IPS-18a (cell line): ENCODE results near the gene MXRA8.

Experiments used
- H3K27ac ChIP-seq: one replicate; pipeline ENCODE4 v1.5.1; 2013; ENCODE audit warnings: low read length
- H3K27me3 ChIP-seq: one replicate; pipeline ENCODE4 v1.6.1; 2013; ENCODE audit warnings: mild to moderate bottlenecking, low read length; ENCODE audit not compliant: control insufficient read depth, insufficient read depth
- H3K36me3 ChIP-seq: one replicate; pipeline ENCODE4 v1.6.1; 2013; ENCODE audit warnings: low read depth, low read length; ENCODE audit not compliant: control insufficient read depth
- H3K4me1 ChIP-seq: one replicate; pipeline ENCODE4 v1.6.1; 2013; ENCODE audit warnings: low read depth, low read length; ENCODE audit not compliant: control insufficient read depth
- H3K4me3 ChIP-seq: one replicate; pipeline ENCODE4 v1.5.1; 2013; ENCODE audit warnings: low read length
- H3K9ac ChIP-seq: one replicate; pipeline ENCODE4 v1.6.1; 2013; ENCODE audit warnings: mild to moderate bottlenecking, low read length, moderate library complexity
- H3K9me3 ChIP-seq: one replicate; pipeline ENCODE4 v1.6.1; 2013; ENCODE audit warnings: low read depth, low read length; ENCODE audit not compliant: control insufficient read depth

The MXRA8 gene

DNA sequence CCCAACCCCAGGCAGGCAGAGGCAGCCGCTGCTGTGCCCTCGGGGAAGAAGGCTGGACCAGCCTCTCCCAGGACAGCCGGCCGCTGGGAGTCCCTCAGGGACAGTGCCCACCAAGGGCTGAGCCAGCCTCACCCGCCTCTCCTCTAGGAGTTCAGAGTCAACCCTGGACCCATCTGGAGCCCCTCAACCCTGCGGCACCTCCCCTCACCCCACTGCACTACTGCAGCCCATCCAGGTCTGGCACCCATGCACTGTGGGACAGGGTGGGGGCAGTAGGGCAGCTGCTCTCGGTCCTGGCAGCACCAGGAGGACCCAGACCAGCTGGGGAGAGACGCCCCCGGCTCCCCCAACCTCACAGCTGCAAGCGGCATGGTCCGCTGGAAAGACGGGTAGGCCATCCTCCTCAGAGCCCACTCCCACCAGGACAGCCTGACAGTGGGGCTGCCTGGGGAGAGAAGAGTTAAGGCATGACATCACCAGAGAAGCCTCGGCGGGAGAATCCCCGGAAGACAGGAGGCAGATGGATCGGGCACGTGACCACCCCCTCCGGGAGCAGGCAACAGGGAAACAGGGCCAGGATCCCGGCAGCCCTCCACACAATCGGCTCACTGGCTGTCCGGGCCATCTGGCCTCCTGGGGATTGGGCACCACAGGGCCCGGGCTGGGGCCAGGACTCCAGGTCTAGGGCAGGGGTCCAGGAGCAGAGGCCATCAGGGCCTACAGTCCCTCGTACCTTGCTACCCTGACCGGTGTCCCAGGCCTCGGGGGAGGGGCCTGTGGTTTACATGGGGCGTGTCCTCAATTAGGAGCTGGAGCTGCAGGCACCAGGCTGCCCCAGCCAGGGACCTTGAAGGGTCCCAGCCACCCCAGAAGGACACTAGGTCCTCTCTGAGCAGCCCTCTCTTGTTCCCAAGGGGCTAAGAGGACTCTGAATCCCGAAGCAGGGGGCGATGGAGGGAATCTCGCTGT lies 53.7 kb downstream of the MXRA8 start:
- Histone ChIP-seq H3K9ac (no peak overlapping the region), H3K4me1 (peaks cover 20% of the 10 kb centered on the region)

DNA sequence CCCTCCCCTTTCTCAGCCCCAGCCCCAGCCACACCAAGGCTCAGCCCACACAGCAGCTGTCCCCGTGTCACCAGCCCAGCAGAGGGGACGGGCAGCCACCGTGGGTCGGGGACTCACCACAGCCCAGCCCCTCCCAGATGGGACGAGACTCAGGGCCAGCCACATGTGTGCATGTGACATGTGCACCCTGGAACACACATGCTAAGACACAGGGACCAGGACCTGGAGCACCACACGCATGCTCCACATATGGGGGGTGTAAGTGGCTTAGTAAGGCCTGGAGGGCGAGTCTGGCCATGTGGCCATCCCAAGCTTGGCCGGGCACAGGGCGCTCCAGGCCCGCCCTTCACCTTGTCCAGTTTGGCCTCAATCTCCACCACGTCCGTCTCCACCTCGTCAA lies 54.6 kb downstream of the MXRA8 start:
- no peak overlapping the region for H3K4me3 ChIP-seq
- H3K9me3 ChIP-seq: no peaks in the 10 kb centered on the region
- peaks cover 20% of the 10 kb centered on the region for H3K4me1 ChIP-seq
- no peak overlapping the region for H3K9ac ChIP-seq
- H3K27ac ChIP-seq: no peak overlapping the region
- no peaks in the 10 kb centered on the region for H3K36me3 ChIP-seq
- peaks cover 6% of the 10 kb centered on the region for H3K27me3 ChIP-seq

More for the DNA sequence above, 53.7 kb downstream of the MXRA8 start:
- peak overlapping the region; percentile 37 for H3K4me3 ChIP-seq
- peaks cover 6% of the 10 kb centered on the region for H3K27me3 ChIP-seq
- H3K36me3 ChIP-seq: no peaks in the 10 kb centered on the region
- no peak overlapping the region for H3K27ac ChIP-seq
- no peaks in the 10 kb centered on the region for H3K9me3 ChIP-seq

DNA sequence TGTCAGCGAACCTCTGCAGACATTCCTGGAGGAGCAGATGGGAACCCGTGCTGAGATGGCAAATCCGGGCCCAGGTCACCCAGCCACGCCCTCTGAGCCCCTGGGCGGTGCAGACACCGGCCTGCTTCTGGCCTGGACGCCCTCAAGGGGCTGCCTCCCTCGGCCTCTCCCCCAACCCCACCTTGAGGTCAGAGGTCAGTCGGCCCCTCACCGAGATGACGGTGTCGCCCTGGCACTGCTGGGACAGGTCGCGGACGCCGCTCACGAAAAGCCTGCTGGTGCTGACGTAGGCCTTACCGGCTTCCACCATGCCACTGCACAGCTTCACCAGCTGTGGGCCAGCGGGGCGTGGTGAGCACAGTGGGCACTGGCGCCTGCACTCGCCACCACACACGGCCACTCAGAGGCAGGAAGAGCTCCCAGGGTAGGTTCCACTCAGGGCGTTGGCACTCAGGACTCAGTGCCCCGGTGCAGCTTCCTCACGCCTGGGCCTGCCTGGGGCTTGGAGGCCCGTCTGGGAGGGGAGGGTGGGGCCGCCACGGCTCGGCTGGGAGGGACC lies 55.3 kb downstream of the MXRA8 start:
- Histone ChIP-seq H3K36me3 (no peaks in the 10 kb centered on the region), H3K9me3 (no peaks in the 10 kb centered on the region), H3K4me1 (peaks cover 20% of the 10 kb centered on the region), H3K27ac (no peak overlapping the region), H3K4me3 (no peak overlapping the region), H3K9ac (no peak overlapping the region), H3K27me3 (peaks cover 6% of the 10 kb centered on the region)
